Renal cortical epithelial cell (primary cell): ENCODE results near the gene SPANXN1. TPM values are rescaled to one million over a fixed set of nuclear protein-coding genes. Genes with fewer than 3 reads are reported as not detected.
"Not testable (repeated sequence)": the region's sequence is repeated elsewhere in the genome, so short reads cannot be mapped to it uniquely, and the experiment has no call there.

ENCODE experiments used
- DNase-seq: peaks from one replicate; pipeline ENCODE4 v3.0.0-alpha.2; 2011; ENCODE audit warnings: low read depth
- total RNA-seq: library from RNA; depleted of rRNA; stranded (reverse); fragments of >200 nt; gene quantifications from 2 replicates; pipeline ENCODE4 v1.2.3, GENCODE V29; 2014

The SPANXN1 gene
- not detected in 2 replicates for total RNA-seq

- DNase-seq = not testable (repeated sequence)
Observed at GRCh38 chrX:145247203-145247602, at the start of gene SPANXN1. SPANXN1 (plus strand) TSS chrX:145247503; CDS start chrX:145247587, 84 bp downstream.

- DNase-seq = no peak
Observed at GRCh38 chrX:145199078-145199477, 48.2 kb upstream of the SPANXN1 start.

GRCh38 chrX:145213504-145213903 lies 33.8 kb upstream of the SPANXN1 start:
- DNase-seq = no peak

- DNase-seq = no peak
Observed at GRCh38 chrX:145292218-145292617, 44.9 kb downstream of the SPANXN1 start.
